IPS DF 19.7 (cell line): ENCODE measurements around the gene CERS5.

Source experiments
- DNase-seq: peaks from one replicate; pipeline ENCODE4 v3.0.0-alpha.2; 2013; ENCODE audit warnings: low read depth, low spot score

Gene CERS5

GRCh38 chr12:50132505-50133135, 34.5 kb downstream of the CERS5 start:
- DNase-seq: no peak

- DNase-seq: no peak
Observed at GRCh38 chr12:50129290-50129689, 37.9 kb downstream of the CERS5 start.

GRCh38 chr12:50127546-50127945, 39.6 kb downstream of the CERS5 start:
- DNase-seq: no peak

GRCh38 chr12:50123203-50123602, 44.0 kb downstream of the CERS5 start:
- no peak for DNase-seq

- DNase-seq: no peak
Observed at GRCh38 chr12:50121641-50122040, 45.5 kb downstream of the CERS5 start.

- no peak for DNase-seq
Observed at GRCh38 chr12:50120953-50121352, 46.2 kb downstream of the CERS5 start.

GRCh38 chr12:50120521-50120920, 46.6 kb downstream of the CERS5 start:
- no peak for DNase-seq

- DNase-seq: no peak
Observed at GRCh38 chr12:50119387-50119786, 47.8 kb downstream of the CERS5 start.

GRCh38 chr12:50117057-50117622, 50.0 kb downstream of the CERS5 start:
- no peak for DNase-seq

GRCh38 chr12:50112456-50113218, 54.5 kb downstream of the CERS5 start:
- no peak for DNase-seq

GRCh38 chr12:50111693-50112455, 55.3 kb downstream of the CERS5 start, which contains the start of gene COX14:
Gene COX14, plus strand, starts transcription at chr12:50112236. Its CDS starts 7,808 bp downstream, at chr12:50120044.
- DNase-seq: peak; percentile 98

- DNase-seq: no peak
Observed at GRCh38 chr12:50111395-50111692, 55.8 kb downstream of the CERS5 start.

GRCh38 chr12:50110762-50111351, 56.3 kb downstream of the CERS5 start:
- no peak for DNase-seq

- DNase-seq: no peak
Observed at GRCh38 chr12:50110127-50110761, 56.9 kb downstream of the CERS5 start.

GRCh38 chr12:50109319-50109718, 57.9 kb downstream of the CERS5 start:
- DNase-seq: no peak

- DNase-seq: no peak
Observed at GRCh38 chr12:50107416-50108268, 59.5 kb downstream of the CERS5 start.

- no peak for DNase-seq
Observed at GRCh38 chr12:50106907-50107306, 60.3 kb downstream of the CERS5 start.

- no peak for DNase-seq
Observed at GRCh38 chr12:50105913-50106450, 61.2 kb downstream of the CERS5 start.

GRCh38 chr12:50104417-50105366, 62.5 kb downstream of the CERS5 start:
- DNase-seq: no peak
